Vagina (tissue), 2 donors: ENCODE results near the gene TP53I3. TPM values are rescaled to one million over a fixed set of nuclear protein-coding genes. Genes with fewer than 3 reads are reported as not detected.

ENCODE experiments used
- DNase-seq, 2 donors: peaks; one replicate each; pipeline ENCODE4 v3.0.0-alpha.2; 2017; ENCODE audit errors: extremely low spot score in 2 of 2
- H3K27ac ChIP-seq: fragments of 200-600 bp; sonication (generic); one replicate; pipeline ENCODE4 v1.5.1; 2019
- H3K27me3 ChIP-seq: fragments of 200-600 bp; sonication (generic); one replicate; pipeline ENCODE4 v1.5.1; 2019
- H3K36me3 ChIP-seq, 2 donors: fragments of 200-600 bp; sonication (generic); one replicate each; pipeline ENCODE4 v1.5.1; 2017 to 2019
- H3K4me1 ChIP-seq: fragments of 200-600 bp; sonication (generic); one replicate; pipeline ENCODE4 v1.5.1; 2019
- H3K4me3 ChIP-seq, 2 donors: fragments of 200-600 bp; sonication (generic); 1 replicate in 1 of 2; 2 replicates in 1 of 2; pipeline ENCODE4 v1.5.1; 2016 to 2019
- H3K9me3 ChIP-seq: fragments of 200-600 bp; sonication (generic); one replicate; pipeline ENCODE4 v1.5.1; 2019
- POLR2A ChIP-seq, 2 donors: fragments of 450-650 bp; IDR thresholded peaks; one replicate each; pipeline ENCODE4 v1.6.1; 2017; ENCODE audit warnings: antibody characterized with exemption in 2 of 2, mild to moderate bottlenecking in 2 of 2, moderate library complexity in 2 of 2
- POLR2AphosphoS5 ChIP-seq, 2 donors: sonication (generic); formaldehyde crosslinking; IDR thresholded peaks; one replicate each; pipeline ENCODE4 v1.9.0; 2017; ENCODE audit warnings: antibody characterized with exemption in 2 of 2, mild to moderate bottlenecking in 2 of 2, low read depth in 1 of 2; ENCODE audit not compliant: insufficient read depth in 1 of 2
- intact Hi-C: fragments of 100-400 bp; cut with DNase I; formaldehyde crosslinking; loops from one replicate; pipeline ENCODE4 v1.15.1; 2023
- total RNA-seq: library from RNA; depleted of rRNA; stranded (reverse); fragments of >200 nt; gene quantifications from one replicate; pipeline ENCODE4 v1.2.3, GENCODE V29; 2016
- TF ChIP-seq, protein P1 (sequence below), 3 experiments: fragments of 450-650 bp in 2 of 3; fragments of 200-600 bp in 1 of 3; sonication (generic) in 1 of 3; IDR thresholded peaks; one replicate each; pipeline ENCODE4 v1.5.1; 2017 to 2019; ENCODE audit warnings: antibody characterized with exemption in 3 of 3, mild to moderate bottlenecking in 2 of 3, moderate library complexity in 2 of 3

Gene TP53I3
- total RNA-seq, 1 donor from 2014 or later = 31.9 TPM

- Histone ChIP-seq H3K4me1 (peaks cover 23% of the 10 kb centered on the region), H3K36me3 (no peaks in the 10 kb centered on the region), H3K27ac (peak within 1 kb of the TSS; percentile 91), H3K9me3 (no peaks in the 10 kb centered on the region), H3K4me3 (peak within 1 kb of the TSS; percentile 74 to 81), H3K27me3 (no peaks in the 10 kb centered on the region)
- TF ChIP-seq POLR2A (IDR thresholded peaks at IDR 0.05) (peak in 1 of 2 donors; percentile 43), POLR2AphosphoS5 (IDR thresholded peaks at IDR 0.05; ENCODE audit: insufficient read depth in 1 of 2, low read depth in 1 of 2) (peak in 1 of 2 donors; percentile 60)
- TF ChIP-seq, protein P1, sequence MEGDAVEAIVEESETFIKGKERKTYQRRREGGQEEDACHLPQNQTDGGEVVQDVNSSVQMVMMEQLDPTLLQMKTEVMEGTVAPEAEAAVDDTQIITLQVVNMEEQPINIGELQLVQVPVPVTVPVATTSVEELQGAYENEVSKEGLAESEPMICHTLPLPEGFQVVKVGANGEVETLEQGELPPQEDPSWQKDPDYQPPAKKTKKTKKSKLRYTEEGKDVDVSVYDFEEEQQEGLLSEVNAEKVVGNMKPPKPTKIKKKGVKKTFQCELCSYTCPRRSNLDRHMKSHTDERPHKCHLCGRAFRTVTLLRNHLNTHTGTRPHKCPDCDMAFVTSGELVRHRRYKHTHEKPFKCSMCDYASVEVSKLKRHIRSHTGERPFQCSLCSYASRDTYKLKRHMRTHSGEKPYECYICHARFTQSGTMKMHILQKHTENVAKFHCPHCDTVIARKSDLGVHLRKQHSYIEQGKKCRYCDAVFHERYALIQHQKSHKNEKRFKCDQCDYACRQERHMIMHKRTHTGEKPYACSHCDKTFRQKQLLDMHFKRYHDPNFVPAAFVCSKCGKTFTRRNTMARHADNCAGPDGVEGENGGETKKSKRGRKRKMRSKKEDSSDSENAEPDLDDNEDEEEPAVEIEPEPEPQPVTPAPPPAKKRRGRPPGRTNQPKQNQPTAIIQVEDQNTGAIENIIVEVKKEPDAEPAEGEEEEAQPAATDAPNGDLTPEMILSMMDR (IDR thresholded peaks at IDR 0.05) = no peak
- DNase-seq = no peak
- intact Hi-C loops = no loop called here
These were observed 38.7 kb upstream of the TP53I3 start, which contains the start of the genes FAM228B and PFN4 for GRCh38 chr2:24123195-24123921. Gene FAM228B (plus strand): TSS chr2:24123469. CDS start chr2:24124362, 893 bp downstream. Gene PFN4 (minus strand): TSS chr2:24123334. CDS start chr2:24122535, 799 bp downstream.

GRCh38 chr2:24122366-24123194, 37.9 kb upstream of the TP53I3 start:
- Histone ChIP-seq H3K4me3 (peak overlapping the region; percentile 74 to 81), H3K36me3 (no peaks in the 10 kb centered on the region), H3K27me3 (no peaks in the 10 kb centered on the region), H3K4me1 (peaks cover 23% of the 10 kb centered on the region), H3K27ac (peak overlapping the region; percentile 91), H3K9me3 (no peaks in the 10 kb centered on the region)
- TF ChIP-seq POLR2AphosphoS5 (IDR thresholded peaks at IDR 0.05; ENCODE audit: insufficient read depth in 1 of 2, low read depth in 1 of 2) = no peak
- TF ChIP-seq, protein P1 (IDR thresholded peaks at IDR 0.05) = no peak
- no peak for TF ChIP-seq POLR2A (IDR thresholded peaks at IDR 0.05)
- intact Hi-C loops = no loop called here
- no peak for DNase-seq

DNA sequence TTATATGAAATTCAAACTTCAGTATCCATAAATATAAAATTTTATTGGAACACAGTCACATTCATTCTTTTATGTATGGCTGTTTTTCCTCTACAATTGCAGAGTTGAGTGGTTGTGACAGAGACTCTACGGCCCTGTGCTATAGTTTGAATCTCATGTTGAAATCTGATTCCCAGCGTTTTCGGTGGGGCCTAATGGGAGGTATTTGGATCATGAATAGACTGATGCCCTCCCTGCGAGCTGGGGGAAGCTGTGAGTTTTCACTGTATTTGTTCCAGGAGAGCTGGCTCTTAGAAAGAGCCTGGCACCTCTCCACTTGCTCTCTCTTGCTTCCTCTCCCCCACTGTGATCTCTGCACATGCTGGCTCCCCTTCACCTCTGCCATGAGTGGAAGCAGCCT, 36.8 kb upstream of the TP53I3 start:
- Histone ChIP-seq H3K9me3 (no peaks in the 10 kb centered on the region), H3K4me1 (peaks cover 23% of the 10 kb centered on the region), H3K27ac (no peak overlapping the region), H3K27me3 (no peaks in the 10 kb centered on the region), H3K4me3 (no peak overlapping the region), H3K36me3 (no peaks in the 10 kb centered on the region)
- TF ChIP-seq POLR2AphosphoS5 (IDR thresholded peaks at IDR 0.05; ENCODE audit: insufficient read depth in 1 of 2, low read depth in 1 of 2) (no peak), POLR2A (IDR thresholded peaks at IDR 0.05) (no peak)
- TF ChIP-seq, protein P1 (IDR thresholded peaks at IDR 0.05) = no peak
- no peak for DNase-seq
- intact Hi-C loops = no loop called here

- no peak for TF ChIP-seq POLR2A (IDR thresholded peaks at IDR 0.05)
- no peak for TF ChIP-seq POLR2AphosphoS5 (IDR thresholded peaks at IDR 0.05; ENCODE audit: insufficient read depth in 1 of 2, low read depth in 1 of 2)
- TF ChIP-seq, protein P1 (IDR thresholded peaks at IDR 0.05) = no peak
- Histone ChIP-seq H3K27me3 (no peaks in the 10 kb centered on the region), H3K27ac (no peak overlapping the region), H3K4me3 (no peak overlapping the region), H3K36me3 (no peaks in the 10 kb centered on the region), H3K9me3 (no peaks in the 10 kb centered on the region), H3K4me1 (peaks cover 23% of the 10 kb centered on the region)
- DNase-seq = no peak
- intact Hi-C loops = no loop called here
These were observed 36.4 kb upstream of the TP53I3 start for GRCh38 chr2:24121066-24121465.
